SKM-1 treated with dmso at 0.1 percent for 144 hours (cell line): Measurements from ENCODE around the gene IL1A.
"Not testable (repeated sequence)": the region's sequence is repeated elsewhere in the genome, so short reads cannot be mapped to it uniquely, and the experiment has no call there.

Experiments used
- DNase-seq: peaks from one replicate; lab custom pipeline; 2025; ENCODE audit not compliant: unreplicated experiment; lab: John Stamatoyannopoulos, UW

Gene IL1A, protein sequence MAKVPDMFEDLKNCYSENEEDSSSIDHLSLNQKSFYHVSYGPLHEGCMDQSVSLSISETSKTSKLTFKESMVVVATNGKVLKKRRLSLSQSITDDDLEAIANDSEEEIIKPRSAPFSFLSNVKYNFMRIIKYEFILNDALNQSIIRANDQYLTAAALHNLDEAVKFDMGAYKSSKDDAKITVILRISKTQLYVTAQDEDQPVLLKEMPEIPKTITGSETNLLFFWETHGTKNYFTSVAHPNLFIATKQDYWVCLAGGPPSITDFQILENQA

DNA sequence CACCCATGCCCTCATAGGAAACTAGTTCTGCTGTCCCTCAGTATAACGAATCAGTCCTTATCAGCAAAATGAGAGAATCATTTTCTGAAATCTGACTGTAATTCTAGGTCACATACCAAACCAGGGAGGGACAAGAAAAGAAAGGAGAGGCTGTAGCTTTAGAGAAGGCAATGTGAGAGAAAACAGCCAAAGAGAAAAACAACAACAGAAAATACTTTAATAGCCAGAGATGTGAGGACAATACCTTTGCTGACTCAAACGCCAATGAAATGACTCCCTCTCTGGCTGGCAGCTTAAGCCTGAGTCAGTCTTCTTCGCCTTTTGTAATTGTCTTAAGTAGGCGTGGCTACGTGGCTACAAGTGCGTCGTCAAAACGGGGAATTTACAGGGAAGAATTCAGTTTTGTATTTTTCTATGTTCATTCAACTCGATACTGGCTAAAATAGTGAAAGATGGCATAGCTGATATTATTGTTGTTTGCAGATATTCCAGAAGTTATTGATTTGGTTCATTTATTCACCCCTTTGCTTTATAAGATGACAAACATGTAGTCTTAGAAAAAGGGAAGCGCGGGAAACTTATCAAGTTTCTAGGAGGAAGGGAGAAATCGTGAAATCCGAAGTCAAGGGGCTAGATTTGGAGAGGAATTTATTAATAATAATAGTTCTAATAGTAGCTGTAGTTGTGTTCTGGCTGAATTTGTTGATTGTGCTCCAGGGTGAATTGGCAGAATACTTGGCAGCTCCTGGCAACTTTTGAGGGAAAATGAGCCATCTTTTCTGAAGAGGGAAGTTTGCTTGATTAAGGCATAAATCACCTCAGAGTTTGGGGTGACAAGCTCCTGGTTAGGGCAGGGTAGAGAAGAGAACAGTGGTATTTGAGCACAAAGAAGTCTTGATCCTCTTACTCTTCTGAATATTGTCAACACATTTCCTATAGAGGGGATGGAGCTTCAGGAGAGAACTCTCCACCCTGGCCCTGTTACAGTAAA is at the start of gene IL1A:
Gene IL1A, minus strand, starts transcription at position 295 of the 991 bp plus-strand sequence. CDS start 723 bp downstream, outside the sequence.
- DNase-seq: no peak

- no peak for DNase-seq
Observed at GRCh38 chr2:112833976-112834375, 49.7 kb upstream of the IL1A start.

GRCh38 chr2:112833639-112833931 is 49.3 kb upstream of the IL1A start:
- DNase-seq: not testable (repeated sequence)

DNA sequence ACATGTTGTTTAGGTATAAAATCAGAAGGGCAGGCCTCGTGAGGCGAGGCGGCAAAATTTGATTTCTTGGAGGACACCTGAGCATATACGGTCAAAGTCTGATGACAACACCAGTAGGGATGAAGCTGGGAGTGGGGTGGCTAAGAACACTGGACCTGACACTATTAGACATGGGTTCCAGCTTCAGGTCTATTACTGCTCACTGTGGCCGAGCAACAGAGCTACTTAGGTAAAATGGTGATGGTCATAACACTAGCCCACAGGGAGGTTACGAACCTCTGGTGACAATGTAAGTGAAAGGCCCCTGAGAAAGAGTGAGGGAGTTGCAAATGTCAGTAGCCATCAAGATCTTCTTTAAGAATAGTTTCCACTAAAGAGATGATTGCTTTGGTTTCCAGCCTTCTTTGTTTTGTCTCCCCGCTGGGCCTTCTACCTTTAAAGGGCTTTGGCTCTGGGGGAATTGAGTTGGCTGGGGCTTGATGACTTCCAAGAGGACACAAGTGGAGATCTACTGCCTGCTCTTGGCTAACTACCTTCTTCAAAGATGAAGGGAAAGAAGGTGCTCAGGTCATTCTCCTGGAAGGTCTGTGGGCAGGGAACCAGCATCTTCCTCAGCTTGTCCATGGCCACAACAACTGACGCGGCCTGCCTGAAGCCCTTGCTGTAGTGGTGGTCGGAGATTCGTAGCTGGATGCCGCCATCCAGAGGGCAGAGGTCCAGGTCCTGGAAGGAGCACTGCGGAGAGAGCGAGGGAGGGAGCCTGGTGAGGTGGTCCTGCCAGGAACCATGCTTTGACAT is 48.7 kb upstream of the IL1A start:
- no peak for DNase-seq

- DNase-seq: no peak
Observed at GRCh38 chr2:112831946-112832840, 47.9 kb upstream of the IL1A start.

DNA sequence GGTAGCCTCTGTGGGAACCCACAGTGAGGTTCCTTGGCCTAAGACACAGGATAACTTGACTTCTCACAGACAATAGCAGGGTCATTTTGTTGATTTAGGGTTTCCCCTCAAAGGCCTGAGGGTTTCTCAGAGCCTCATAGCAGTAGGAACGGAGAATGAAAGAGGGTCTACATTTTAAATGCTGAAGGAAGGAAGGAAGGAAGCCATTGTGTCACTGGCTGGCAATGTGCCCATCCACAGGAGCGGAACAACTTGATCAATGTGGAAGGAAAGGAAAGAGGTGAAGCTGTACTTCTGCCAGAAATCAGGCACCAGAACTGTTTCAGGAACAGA is 47.2 kb upstream of the IL1A start:
- DNase-seq: no peak

DNA sequence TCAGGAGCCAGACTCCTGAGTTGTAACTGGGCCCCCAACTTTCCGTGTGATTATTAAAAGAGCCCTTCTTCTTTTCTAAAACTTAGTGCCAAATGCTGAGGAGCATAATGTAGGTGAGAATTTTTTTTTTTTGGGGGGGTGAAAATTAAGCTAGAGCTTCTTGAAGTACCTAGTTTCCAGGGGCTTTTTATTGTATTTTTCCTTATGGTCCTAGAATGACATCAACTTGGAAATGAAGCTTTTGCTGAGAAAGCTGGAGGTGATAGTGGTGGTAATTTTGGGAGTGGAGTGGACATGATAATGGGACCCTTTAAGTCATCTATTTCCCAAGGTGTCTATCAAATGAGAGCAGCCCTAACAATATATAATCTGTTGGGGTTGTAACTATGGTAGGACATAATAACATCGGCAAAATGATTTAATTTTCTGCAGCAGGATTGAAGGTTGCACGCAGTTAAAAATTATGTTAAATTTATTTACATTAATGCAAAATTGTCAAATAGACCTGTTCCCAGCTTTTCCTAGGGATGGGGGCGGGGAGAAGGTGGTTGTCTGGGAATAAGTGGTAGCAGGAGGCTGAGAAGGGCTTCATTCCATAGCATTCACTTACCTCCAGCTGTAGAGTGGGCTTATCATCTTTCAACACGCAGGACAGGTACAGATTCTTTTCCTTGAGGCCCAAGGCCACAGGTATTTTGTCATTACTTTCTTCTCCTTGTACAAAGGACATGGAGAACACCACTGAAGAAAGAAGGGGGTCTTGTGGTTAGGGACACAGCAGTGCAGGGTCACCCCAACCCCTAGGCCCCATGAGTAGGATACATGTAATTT is 46.6 kb upstream of the IL1A start:
- DNase-seq: no peak

DNA sequence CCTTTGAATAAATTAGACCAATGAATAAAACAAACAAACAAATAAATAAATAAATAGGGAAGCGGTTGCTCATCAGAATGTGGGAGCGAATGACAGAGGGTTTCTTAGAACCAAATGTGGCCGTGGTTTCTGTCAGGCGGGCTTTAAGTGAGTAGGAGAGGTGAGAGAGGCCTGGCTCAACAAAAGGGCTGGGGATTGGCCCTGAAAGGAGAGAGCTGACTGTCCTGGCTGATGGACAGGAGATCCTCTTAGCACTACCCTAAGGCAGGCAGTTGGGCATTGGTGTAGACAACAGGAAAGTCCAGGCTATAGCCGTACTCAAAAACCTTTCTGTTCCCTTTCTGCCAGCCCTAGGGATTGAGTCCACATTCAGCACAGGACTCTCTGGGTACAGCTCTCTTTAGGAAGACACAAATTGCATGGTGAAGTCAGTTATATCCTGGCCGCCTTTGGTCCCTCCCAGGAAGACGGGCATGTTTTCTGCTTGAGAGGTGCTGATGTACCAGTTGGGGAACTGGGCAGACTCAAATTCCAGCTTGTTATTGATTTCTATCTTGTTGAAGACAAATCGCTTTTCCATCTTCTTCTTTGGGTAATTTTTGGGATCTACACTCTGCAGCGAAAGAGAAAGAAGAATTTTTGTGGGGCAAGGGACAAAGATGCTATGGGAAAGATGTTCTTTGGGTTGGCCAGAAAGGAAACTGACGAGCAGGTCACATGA is 45.8 kb upstream of the IL1A start:
- DNase-seq: no peak

- no peak for DNase-seq
Observed at GRCh38 chr2:112829101-112829960, 45.0 kb upstream of the IL1A start.

GRCh38 chr2:112828251-112828691 is 44.0 kb upstream of the IL1A start:
- DNase-seq: no peak

- no peak for DNase-seq
Observed at GRCh38 chr2:112827604-112828185, 43.4 kb upstream of the IL1A start.

DNA sequence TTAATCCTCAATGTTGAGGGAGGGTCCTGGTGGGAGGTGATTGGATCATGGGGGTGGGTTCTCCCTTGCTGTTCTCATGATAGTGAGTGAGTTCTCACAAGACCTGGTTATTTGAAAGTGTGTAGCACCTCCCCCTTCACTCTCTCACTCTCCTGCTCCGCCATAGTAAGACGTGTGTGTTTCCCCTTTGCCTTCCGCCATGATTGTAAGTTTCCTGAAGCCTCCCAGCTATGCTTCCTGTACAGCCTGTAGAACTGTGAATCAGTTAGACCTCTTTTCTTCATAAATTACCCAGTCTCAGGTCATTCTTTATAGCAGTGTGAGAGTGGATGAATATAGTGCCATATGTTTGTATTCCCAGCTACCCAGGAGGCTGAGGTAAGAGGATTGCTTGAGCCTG is 42.7 kb upstream of the IL1A start:
- DNase-seq: no peak

DNA sequence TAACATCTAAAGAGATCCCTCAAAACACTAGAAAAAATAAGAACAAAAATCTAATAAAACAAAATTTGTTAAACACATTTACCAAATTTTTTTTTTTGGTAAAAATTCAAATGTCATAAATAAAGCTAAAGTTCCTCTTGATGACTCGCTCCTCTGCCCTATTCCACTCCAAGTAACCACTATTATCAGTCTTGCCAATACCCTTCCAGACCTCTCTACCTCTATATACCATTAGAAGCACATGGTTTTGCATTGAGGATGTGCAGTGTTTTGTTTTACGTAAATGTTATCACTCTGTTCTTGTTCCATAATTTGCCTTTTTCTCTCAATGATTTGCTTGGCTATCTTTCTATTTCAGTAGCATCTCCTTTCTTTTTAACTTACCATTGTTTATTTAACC is 41.4 kb upstream of the IL1A start:
- DNase-seq: no peak

DNA sequence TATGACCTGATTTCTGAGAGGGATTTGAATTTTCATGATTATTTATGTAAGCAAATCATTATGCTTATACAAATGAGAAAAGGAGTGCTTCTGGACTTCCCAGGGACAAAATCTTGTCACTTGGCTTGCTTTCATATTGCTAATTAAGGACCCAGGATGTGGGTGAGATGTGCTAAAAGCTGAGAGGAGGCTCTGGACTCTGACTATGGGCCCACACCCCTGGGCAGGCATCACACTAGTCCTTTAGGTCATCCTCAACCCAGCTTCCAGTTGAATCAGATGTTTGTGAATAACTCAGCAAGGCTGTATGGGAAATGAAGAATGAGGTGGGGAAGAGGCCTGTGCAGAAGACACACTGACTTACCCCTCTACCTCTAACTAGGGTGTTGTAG is 40.4 kb upstream of the IL1A start:
- no peak for DNase-seq

GRCh38 chr2:112821682-112822081 is 37.4 kb upstream of the IL1A start:
- DNase-seq: peak; percentile 55

GRCh38 chr2:112821142-112821541 is 36.8 kb upstream of the IL1A start:
- DNase-seq: no peak

GRCh38 chr2:112820343-112820742 is 36.0 kb upstream of the IL1A start:
- DNase-seq: no peak

- DNase-seq: no peak
Observed at GRCh38 chr2:112819081-112819480, 34.8 kb upstream of the IL1A start.
